Prostate gland (tissue), 2 donors: Measurements from ENCODE around the gene UVRAG. TPM values are rescaled to one million over a fixed set of nuclear protein-coding genes. Genes with fewer than 3 reads are reported as not detected.

Experiments
- DNase-seq: peaks from one replicate; pipeline ENCODE4 v3.0.0-alpha.2; 2019; ENCODE audit warnings: low spot score
- H3K27ac ChIP-seq, 2 donors: fragments of 200-600 bp; sonication (generic); 2 replicates each; pipeline ENCODE4 v1.5.1; 2017 to 2019
- H3K27me3 ChIP-seq: fragments of 200-600 bp; sonication (generic); replicated peaks from 2 replicates; pipeline ENCODE4 v1.5.1; 2019; ENCODE audit not compliant: insufficient read depth
- H3K36me3 ChIP-seq, 2 donors: fragments of 200-600 bp; sonication (generic); 1 replicate in 1 of 2; 2 replicates in 1 of 2; pipeline versions ENCODE4 v1.5.1 to v1.8.1; 2017 to 2019
- H3K4me1 ChIP-seq: fragments of 200-600 bp; sonication (generic); replicated peaks from 2 replicates; pipeline ENCODE4 v1.5.1; 2019
- H3K4me3 ChIP-seq, 2 donors: fragments of 200-600 bp; sonication (generic); 2 replicates each; pipeline ENCODE4 v1.5.1; 2017 to 2019
- H3K9me3 ChIP-seq: fragments of 200-600 bp; sonication (generic); 2 replicates; pipeline ENCODE4 v1.5.1; 2017
- POLR2A ChIP-seq: fragments of 450-650 bp; IDR thresholded peaks from one replicate; pipeline ENCODE4 v1.6.1; 2016; ENCODE audit warnings: antibody characterized with exemption, mild to moderate bottlenecking
- POLR2AphosphoS5 ChIP-seq: sonication (generic); formaldehyde crosslinking; IDR thresholded peaks from one replicate; pipeline ENCODE4 v1.6.1; 2017; ENCODE audit warnings: antibody characterized with exemption
- WGBS: methylation state at CpG from one replicate; pipeline ENCODE4 v1.1.5; 2018; 5-methylcytosine and 5-hydroxymethylcytosine counted together
- intact Hi-C: fragments of 100-400 bp; cut with DNase I; formaldehyde crosslinking; loops from one replicate; pipeline ENCODE4 v1.14.2; 2022
- total RNA-seq, 2 donors: library from RNA; depleted of rRNA; stranded (reverse); fragments of >200 nt; gene quantifications; one replicate each; pipeline ENCODE4 v1.1.0, GENCODE V29; 2016
- TF ChIP-seq, protein P1 (sequence below), 4 experiments: fragments of 200-600 bp in 2 of 4; fragments of 450-650 bp in 2 of 4; sonication (generic) in 2 of 4; IDR thresholded peaks; 1 replicate in 3 of 4; 2 replicates in 1 of 4; pipeline ENCODE4 v1.5.1; 2016 to 2019; ENCODE audit warnings: antibody characterized with exemption in 4 of 4, mild to moderate bottlenecking in 2 of 4, moderate library complexity in 2 of 4

The UVRAG gene
- total RNA-seq, 2 donors from 2014 or later = 13.9 to 25.2 TPM

DNA sequence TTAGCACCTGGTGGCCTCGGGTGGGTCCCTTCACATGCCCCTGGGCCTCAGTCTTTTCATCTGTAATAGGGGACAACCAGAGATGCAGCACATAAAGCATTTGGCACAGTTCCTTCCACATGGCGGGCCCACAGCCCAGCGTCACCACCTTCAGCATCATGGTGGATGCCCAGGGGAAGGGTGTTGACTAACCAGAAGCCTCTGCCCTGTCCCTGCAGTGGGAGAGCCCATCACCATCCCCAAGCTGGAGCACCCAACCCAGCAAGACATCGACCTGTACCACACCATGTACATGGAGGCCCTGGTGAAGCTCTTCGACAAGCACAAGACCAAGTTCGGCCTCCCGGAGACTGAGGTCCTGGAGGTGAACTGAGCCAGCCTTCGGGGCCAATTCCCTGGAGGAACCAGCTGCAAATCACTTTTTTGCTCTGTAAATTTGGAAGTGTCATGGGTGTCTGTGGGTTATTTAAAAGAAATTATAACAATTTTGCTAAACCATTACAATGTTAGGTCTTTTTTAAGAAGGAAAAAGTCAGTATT is 14.8 kb upstream of the UVRAG start:
- Histone ChIP-seq H3K4me1 (no peaks in the 10 kb centered on the region), H3K27me3 (no peaks in the 10 kb centered on the region), H3K36me3 (no peaks in the 10 kb centered on the region), H3K4me3 (no peak overlapping the region), H3K9me3 (no peaks in the 10 kb centered on the region), H3K27ac (no peak overlapping the region)
- no peak for DNase-seq
- no peak for TF ChIP-seq POLR2AphosphoS5
- TF ChIP-seq, protein P1, sequence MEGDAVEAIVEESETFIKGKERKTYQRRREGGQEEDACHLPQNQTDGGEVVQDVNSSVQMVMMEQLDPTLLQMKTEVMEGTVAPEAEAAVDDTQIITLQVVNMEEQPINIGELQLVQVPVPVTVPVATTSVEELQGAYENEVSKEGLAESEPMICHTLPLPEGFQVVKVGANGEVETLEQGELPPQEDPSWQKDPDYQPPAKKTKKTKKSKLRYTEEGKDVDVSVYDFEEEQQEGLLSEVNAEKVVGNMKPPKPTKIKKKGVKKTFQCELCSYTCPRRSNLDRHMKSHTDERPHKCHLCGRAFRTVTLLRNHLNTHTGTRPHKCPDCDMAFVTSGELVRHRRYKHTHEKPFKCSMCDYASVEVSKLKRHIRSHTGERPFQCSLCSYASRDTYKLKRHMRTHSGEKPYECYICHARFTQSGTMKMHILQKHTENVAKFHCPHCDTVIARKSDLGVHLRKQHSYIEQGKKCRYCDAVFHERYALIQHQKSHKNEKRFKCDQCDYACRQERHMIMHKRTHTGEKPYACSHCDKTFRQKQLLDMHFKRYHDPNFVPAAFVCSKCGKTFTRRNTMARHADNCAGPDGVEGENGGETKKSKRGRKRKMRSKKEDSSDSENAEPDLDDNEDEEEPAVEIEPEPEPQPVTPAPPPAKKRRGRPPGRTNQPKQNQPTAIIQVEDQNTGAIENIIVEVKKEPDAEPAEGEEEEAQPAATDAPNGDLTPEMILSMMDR (IDR thresholded peaks at IDR 0.05) = no peak
- no peak for TF ChIP-seq POLR2A
- intact Hi-C loops = loop anchor here (5.0 to 10.0 kb wide), 2 partner anchors 352 to 435 kb away; no protein-coding TSS in a partner anchor
- 98% methylated on average over 8 of the region's 8 CpGs for WGBS

DNA sequence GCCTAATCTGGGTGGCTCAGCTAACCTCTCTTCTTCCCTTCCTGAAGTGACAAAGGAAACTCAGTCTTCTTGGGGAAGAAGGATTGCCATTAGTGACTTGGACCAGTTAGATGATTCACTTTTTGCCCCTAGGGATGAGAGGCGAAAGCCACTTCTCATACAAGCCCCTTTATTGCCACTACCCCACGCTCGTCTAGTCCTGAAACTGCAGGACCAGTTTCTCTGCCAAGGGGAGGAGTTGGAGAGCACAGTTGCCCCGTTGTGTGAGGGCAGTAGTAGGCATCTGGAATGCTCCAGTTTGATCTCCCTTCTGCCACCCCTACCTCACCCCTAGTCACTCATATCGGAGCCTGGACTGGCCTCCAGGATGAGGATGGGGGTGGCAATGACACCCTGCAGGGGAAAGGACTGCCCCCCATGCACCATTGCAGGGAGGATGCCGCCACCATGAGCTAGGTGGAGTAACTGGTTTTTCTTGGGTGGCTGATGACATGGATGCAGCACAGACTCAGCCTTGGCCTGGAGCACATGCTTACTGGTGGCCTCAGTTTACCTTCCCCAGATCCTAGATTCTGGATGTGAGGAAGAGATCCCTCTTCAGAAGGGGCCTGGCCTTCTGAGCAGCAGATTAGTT is 14.2 kb upstream of the UVRAG start:
- TF ChIP-seq, protein P1 (IDR thresholded peaks at IDR 0.05) = no peak
- TF ChIP-seq POLR2A (no peak), POLR2AphosphoS5 (no peak)
- Histone ChIP-seq H3K27me3 (no peaks in the 10 kb centered on the region), H3K4me3 (no peak overlapping the region), H3K36me3 (no peaks in the 10 kb centered on the region), H3K9me3 (no peaks in the 10 kb centered on the region), H3K27ac (no peak overlapping the region), H3K4me1 (no peaks in the 10 kb centered on the region)
- intact Hi-C loops = loop anchor here (5.0 to 10.0 kb wide), 2 partner anchors 351 to 434 kb away; no protein-coding TSS in a partner anchor
- no peak for DNase-seq
- 32% methylated on average over 5 of the region's 6 CpGs for WGBS

DNA sequence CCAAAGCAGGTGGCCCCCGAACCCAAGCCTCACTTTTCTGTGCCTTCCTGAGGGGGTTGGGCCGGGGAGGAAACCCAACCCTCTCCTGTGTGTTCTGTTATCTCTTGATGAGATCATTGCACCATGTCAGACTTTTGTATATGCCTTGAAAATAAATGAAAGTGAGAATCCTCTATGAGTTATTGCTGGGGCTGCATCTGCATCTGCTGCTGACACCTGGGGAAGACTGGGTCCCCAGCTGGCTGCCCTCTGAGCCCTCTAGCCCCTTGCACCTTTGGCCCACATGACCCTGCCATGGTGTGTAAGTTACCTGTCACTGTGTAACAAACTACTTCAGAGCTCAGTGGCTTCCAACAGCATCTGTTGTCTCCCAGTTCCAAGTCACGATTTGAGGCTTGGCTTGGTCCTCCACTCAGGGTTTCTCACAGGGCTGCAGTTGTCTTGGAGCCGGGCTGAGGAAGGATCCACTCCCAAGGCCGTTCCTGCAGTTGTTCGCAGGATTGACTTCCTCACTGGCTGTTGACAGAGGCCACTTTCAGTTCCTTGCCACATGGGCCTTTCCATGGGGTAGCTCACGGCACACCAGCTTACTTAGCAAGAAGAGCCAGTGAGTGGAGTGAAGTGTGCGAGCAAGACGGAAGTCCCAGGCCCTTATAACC is 13.5 kb upstream of the UVRAG start:
- intact Hi-C loops = loop anchor here (2.0 to 10.0 kb wide), 3 partner anchors 67 to 433 kb away; no protein-coding TSS in a partner anchor
- H3K9me3 ChIP-seq = no peaks in the 10 kb centered on the region
- no peak overlapping the region for H3K27ac ChIP-seq
- no peak overlapping the region for H3K4me3 ChIP-seq
- H3K36me3 ChIP-seq = no peaks in the 10 kb centered on the region
- WGBS = 86% methylated on average over 9 of the region's 9 CpGs
- TF ChIP-seq POLR2A = no peak
- TF ChIP-seq, protein P1 (IDR thresholded peaks at IDR 0.05) = no peak
- no peak for TF ChIP-seq POLR2AphosphoS5
- H3K27me3 ChIP-seq = no peaks in the 10 kb centered on the region
- H3K4me1 ChIP-seq = no peaks in the 10 kb centered on the region
- no peak for DNase-seq

DNA sequence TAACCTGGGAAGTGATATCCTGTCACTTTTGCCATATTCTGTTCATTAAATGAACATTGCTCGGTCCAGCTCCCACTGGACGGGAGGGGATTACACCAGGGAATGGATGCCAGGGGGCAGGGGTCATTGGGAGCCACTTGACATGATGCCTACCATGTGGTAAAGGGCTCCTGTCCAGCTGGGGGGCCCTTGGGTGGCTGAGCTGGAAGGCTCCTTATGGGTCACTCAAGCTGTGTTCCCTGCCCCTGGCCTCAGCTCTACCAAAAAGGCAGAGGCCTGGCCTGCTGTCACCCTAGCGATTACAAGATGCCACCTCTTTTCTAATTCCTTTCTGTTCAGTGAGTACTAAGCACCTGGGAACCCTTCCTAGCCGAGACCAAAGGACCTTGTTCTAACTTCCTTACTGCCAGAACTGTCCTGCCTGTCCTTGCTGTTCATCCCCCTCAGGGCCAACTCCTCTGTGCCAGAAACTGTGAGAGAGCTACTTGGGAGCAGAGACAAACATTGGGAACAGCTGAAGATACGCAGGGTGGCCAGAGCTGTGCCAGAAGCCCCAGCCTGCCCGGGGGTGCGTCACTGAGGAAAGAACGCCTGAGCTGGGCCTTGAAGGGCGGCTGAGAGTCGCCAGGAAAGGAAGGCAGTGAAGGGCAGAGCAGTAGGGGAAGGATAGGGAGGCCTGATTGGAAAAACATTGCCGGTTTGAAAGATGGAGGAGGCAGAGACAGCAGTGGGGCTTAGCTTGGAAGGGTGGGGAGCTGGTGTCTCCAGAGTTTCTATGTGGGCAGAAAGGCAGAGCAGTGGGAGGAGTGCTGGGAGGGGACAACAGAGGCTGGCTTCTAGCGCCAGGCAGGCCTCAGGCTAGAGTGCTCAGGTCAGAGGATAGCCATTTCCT is 12.7 kb upstream of the UVRAG start:
- TF ChIP-seq, protein P1 (IDR thresholded peaks at IDR 0.05) = no peak
- no peak for TF ChIP-seq POLR2AphosphoS5
- TF ChIP-seq POLR2A = no peak
- H3K27me3 ChIP-seq = no peaks in the 10 kb centered on the region
- no peak for DNase-seq

More for the DNA sequence above, 12.7 kb upstream of the UVRAG start:
- 91% methylated on average over 12 of the region's 12 CpGs for WGBS
- no peaks in the 10 kb centered on the region for H3K4me1 ChIP-seq
- H3K4me3 ChIP-seq = no peak overlapping the region
- no peak overlapping the region for H3K27ac ChIP-seq
- H3K9me3 ChIP-seq = no peaks in the 10 kb centered on the region
- intact Hi-C loops = loop anchor here (2.0 to 10.0 kb wide), 3 partner anchors 67 to 433 kb away; no protein-coding TSS in a partner anchor
- H3K36me3 ChIP-seq = no peaks in the 10 kb centered on the region
